ENCODE measurements around the gene MRS2.

- TF ChIP-seq POLR2AphosphoS5 (IDR thresholded peaks at IDR 0.05; ENCODE audit: insufficient read depth in 1 of 2, low read depth in 1 of 2) = no peak
- no peak for TF ChIP-seq CTCF (IDR thresholded peaks at IDR 0.05)
- TF ChIP-seq POLR2A (IDR thresholded peaks at IDR 0.05) = no peak
Measured at GRCh38 chr6:24397631-24398030, 5.1 kb upstream of the MRS2 start.
